CD1c-positive myeloid dendritic cell (primary cell): ENCODE data around the gene SCYL1.

Experiments
- DNase-seq: peaks from one replicate; pipeline ENCODE4 v3.0.0-alpha.2; 2016; ENCODE audit errors: extremely low spot score

The SCYL1 gene

GRCh38 chr11:65493367-65494176, 31.3 kb upstream of the SCYL1 start:
- DNase-seq = peak; percentile 38

DNA sequence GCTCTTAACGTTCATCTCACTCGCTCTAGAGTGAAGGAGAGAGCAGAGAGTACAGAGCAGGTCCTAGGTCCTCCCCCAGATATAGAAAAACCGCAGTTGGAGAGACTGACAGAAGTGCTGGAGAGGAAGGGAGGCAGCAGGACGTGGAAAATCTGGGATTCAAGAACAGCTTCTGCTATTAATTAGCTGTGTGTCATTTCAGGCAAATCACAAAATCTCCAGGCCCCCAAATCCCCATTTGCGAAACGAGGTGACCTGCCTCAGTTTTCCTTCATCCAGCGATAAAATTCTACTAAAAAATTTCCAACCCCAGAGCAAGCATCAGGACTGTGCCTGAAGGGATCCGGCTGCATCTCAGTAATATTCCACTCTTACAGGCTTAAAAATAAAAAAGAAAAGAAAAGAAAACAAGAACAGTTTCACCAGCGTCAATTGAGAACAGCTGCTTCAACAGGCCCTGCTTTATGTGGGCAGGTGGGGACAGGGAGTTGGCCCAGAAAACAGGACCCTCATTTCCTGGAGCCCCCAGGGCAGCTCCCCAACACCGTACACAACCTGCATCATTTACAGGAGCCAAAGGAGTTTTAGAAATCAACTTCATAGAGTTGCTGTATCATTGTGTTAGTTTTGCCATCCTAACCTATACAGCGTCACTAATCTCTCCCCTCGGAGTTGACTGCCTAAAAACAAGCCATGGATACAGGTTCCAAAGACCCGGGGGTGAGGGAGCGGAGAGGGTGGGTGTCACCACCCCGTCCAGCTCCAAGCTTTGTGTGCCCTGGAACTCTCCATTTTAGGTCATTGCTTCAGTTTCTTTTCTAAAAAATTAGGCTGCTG, 28.4 kb upstream of the SCYL1 start:
- peak; percentile 28 for DNase-seq

GRCh38 chr11:65497141-65498041, 27.5 kb upstream of the SCYL1 start:
- peak; percentile 100 for DNase-seq

DNA sequence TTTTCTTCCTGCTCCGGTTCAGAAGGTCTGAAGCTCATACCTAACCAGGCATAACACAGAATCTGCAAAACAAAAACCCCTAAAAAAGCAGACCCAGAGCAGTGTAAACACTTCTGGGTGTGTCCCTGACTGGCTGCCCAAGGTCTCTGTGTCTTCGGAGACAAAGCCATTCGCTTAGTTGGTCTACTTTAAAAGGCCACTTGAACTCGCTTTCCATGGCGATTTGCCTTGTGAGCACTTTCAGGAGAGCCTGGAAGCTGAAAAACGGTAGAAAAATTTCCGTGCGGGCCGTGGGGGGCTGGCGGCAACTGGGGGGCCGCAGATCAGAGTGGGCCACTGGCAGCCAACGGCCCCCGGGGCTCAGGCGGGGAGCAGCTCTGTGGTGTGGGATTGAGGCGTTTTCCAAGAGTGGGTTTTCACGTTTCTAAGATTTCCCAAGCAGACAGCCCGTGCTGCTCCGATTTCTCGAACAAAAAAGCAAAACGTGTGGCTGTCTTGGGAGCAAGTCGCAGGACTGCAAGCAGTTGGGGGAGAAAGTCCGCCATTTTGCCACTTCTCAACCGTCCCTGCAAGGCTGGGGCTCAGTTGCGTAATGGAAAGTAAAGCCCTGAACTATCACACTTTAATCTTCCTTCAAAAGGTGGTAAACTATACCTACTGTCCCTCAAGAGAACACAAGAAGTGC, 26.7 kb upstream of the SCYL1 start:
- peak; percentile 85 for DNase-seq

DNA sequence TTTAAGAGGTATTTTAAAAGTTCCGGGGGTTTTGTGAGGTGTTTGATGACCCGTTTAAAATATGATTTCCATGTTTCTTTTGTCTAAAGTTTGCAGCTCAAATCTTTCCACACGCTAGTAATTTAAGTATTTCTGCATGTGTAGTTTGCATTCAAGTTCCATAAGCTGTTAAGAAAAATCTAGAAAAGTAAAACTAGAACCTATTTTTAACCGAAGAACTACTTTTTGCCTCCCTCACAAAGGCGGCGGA, 26.2 kb upstream of the SCYL1 start:
- DNase-seq = no peak

- DNase-seq = peak; percentile 98
Observed at GRCh38 chr11:65498977-65499712, 25.7 kb upstream of the SCYL1 start, which contains the start of gene MALAT1. Gene MALAT1 (plus strand): TSS chr11:65499045.

DNA sequence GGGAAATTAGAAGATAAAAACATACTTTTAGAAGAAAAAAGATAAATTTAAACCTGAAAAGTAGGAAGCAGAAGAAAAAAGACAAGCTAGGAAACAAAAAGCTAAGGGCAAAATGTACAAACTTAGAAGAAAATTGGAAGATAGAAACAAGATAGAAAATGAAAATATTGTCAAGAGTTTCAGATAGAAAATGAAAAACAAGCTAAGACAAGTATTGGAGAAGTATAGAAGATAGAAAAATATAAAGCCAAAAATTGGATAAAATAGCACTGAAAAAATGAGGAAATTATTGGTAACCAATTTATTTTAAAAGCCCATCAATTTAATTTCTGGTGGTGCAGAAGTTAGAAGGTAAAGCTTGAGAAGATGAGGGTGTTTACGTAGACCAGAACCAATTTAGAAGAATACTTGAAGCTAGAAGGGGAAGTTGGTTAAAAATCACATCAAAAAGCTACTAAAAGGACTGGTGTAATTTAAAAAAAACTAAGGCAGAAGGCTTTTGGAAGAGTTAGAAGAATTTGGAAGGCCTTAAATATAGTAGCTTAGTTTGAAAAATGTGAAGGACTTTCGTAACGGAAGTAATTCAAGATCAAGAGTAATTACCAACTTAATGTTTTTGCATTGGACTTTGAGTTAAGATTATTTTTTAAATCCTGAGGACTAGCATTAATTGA, 25.0 kb upstream of the SCYL1 start:
- peak; percentile 70 for DNase-seq

GRCh38 chr11:65500387-65501185, 24.3 kb upstream of the SCYL1 start:
- peak; percentile 65 for DNase-seq

DNA sequence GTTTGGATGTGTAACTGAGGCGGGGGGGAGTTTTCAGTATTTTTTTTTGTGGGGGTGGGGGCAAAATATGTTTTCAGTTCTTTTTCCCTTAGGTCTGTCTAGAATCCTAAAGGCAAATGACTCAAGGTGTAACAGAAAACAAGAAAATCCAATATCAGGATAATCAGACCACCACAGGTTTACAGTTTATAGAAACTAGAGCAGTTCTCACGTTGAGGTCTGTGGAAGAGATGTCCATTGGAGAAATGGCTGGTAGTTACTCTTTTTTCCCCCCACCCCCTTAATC, 23.8 kb upstream of the SCYL1 start:
- DNase-seq = no peak

GRCh38 chr11:65501472-65502273, 23.2 kb upstream of the SCYL1 start:
- peak; percentile 45 for DNase-seq

DNA sequence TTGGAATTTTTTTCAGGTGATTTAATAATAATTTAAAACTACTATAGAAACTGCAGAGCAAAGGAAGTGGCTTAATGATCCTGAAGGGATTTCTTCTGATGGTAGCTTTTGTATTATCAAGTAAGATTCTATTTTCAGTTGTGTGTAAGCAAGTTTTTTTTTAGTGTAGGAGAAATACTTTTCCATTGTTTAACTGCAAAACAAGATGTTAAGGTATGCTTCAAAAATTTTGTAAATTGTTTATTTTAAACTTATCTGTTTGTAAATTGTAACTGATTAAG, 22.7 kb upstream of the SCYL1 start:
- no peak for DNase-seq

DNA sequence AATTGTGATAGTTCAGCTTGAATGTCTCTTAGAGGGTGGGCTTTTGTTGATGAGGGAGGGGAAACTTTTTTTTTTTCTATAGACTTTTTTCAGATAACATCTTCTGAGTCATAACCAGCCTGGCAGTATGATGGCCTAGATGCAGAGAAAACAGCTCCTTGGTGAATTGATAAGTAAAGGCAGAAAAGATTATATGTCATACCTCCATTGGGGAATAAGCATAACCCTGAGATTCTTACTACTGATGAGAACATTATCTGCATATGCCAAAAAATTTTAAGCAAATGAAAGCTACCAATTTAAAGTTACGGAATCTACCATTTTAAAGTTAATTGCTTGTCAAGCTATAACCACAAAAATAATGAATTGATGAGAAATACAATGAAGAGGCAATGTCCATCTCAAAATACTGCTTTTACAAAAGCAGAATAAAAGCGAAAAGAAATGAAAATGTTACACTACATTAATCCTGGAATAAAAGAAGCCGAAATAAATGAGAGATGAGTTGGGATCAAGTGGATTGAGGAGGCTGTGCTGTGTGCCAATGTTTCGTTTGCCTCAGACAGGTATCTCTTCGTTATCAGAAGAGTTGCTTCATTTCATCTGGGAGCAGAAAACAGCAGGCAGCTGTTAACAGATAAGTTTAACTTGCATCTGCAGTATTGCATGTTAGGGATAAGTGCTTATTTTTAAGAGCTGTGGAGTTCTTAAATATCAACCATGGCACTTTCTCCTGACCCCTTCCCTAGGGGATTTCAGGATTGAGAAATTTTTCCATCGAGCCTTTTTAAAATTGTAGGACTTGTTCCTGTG, 22.1 kb upstream of the SCYL1 start:
- DNase-seq = peak; percentile 41

GRCh38 chr11:65503368-65503948, 21.4 kb upstream of the SCYL1 start:
- no peak for DNase-seq

DNA sequence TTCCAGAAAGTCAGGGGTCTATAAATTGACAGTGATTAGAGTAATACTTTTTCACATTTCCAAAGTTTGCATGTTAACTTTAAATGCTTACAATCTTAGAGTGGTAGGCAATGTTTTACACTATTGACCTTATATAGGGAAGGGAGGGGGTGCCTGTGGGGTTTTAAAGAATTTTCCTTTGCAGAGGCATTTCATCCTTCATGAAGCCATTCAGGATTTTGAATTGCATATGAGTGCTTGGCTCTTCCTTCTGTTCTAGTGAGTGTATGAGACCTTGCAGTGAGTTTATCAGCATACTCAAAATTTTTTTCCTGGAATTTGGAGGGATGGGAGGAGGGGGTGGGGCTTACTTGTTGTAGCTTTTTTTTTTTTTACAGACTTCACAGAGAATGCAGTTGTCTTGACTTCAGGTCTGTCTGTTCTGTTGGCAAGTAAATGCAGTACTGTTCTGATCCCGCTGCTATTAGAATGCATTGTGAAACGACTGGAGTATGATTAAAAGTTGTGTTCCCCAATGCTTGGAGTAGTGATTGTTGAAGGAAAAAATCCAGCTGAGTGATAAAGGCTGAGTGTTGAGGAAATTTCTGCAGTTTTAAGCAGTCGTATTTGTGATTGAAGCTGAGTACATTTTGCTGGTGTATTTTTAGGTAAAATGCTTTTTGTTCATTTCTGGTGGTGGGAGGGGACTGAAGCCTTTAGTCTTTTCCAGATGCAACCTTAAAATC, 20.8 kb upstream of the SCYL1 start:
- DNase-seq = peak; percentile 54

DNA sequence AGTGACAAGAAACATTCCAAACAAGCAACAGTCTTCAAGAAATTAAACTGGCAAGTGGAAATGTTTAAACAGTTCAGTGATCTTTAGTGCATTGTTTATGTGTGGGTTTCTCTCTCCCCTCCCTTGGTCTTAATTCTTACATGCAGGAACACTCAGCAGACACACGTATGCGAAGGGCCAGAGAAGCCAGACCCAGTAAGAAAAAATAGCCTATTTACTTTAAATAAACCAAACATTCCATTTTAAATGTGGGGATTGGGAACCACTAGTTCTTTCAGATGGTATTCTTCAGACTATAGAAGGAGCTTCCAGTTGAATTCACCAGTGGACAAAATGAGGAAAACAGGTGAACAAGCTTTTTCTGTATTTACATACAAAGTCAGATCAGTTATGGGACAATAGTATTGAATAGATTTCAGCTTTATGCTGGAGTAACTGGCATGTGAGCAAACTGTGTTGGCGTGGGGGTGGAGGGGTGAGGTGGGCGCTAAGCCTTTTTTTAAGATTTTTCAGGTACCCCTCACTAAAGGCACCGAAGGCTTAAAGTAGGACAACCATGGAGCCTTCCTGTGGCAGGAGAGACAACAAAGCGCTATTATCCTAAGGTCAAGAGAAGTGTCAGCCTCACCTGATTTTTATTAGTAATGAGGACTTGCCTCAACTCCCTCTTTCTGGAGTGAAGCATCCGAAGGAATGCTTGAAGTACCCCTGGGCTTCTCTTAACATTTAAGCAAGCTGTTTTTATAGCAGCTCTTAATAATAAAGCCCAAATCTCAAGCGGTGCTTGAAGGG, 20.0 kb upstream of the SCYL1 start:
- peak; percentile 34 for DNase-seq
